MM.1S (cell line): ENCODE results near the gene FBXO34.

Source experiments
- EZH2 ChIP-seq: fragments of 300-600 bp; sonication (generic); optimal IDR thresholded peaks from 2 replicates; pipeline ENCODE3; 2017; ENCODE audit warnings: low read depth, mild to moderate bottlenecking, antibody characterized with exemption, low read length, mixed read lengths
- TF ChIP-seq, protein P1 (sequence below): fragments of 300-600 bp; sonication (generic); IDR thresholded peaks from 2 replicates; pipeline ENCODE4 v1.5.1; 2016; ENCODE audit warnings: antibody characterized with exemption, low read length, mixed read lengths

DNA sequence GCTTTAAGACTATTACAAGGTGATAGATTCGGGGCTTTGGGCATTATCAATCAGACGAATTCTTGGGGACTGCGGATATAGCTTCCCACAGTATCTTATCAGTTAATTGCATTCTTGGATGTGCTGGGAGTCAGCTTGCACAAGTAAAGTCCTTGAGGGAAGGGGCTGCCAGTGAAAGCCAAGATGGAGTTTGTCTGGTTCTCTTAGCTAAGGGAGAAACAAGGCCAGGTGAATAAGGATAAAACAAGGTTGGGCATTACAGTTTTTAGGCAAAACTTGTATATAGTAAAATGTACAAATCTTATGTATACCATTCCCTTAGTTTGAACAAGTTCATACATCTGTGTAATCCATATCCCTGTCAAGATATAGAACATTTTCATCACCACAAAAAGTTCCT, 5.5 kb downstream of the FBXO34 start:
- TF ChIP-seq, protein P1, sequence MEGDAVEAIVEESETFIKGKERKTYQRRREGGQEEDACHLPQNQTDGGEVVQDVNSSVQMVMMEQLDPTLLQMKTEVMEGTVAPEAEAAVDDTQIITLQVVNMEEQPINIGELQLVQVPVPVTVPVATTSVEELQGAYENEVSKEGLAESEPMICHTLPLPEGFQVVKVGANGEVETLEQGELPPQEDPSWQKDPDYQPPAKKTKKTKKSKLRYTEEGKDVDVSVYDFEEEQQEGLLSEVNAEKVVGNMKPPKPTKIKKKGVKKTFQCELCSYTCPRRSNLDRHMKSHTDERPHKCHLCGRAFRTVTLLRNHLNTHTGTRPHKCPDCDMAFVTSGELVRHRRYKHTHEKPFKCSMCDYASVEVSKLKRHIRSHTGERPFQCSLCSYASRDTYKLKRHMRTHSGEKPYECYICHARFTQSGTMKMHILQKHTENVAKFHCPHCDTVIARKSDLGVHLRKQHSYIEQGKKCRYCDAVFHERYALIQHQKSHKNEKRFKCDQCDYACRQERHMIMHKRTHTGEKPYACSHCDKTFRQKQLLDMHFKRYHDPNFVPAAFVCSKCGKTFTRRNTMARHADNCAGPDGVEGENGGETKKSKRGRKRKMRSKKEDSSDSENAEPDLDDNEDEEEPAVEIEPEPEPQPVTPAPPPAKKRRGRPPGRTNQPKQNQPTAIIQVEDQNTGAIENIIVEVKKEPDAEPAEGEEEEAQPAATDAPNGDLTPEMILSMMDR, result no peak
- no peak for TF ChIP-seq EZH2
